DND-41 (cell line): ENCODE measurements around the gene HOXA2.

Experiments
- ATAC-seq: fragments of 200-7000 bp; cut with Tn5 transposase; 3 replicates; pipeline ENCODE4 v1.9.1; 2021; ENCODE audit warnings: low read depth; ENCODE audit not compliant: insufficient read depth
- DNase-seq: peaks from one replicate; pipeline ENCODE4 v3.0.0-alpha.2; 2020
- H2AFZ ChIP-seq: 2 replicates; pipeline ENCODE4 v1.6.0; 2012; ENCODE audit warnings: low read depth, low read length
- H3K27ac ChIP-seq: 2 replicates; pipeline ENCODE4 v1.5.1; 2012; ENCODE audit warnings: low read length, inconsistent platforms
- H3K27me3 ChIP-seq: fragments of 200-600 bp; sonication (generic); 2 replicates; pipeline ENCODE4 v1.6.0; 2012; ENCODE audit warnings: low read length, mild to moderate bottlenecking, inconsistent platforms; ENCODE audit not compliant: insufficient read depth, poor library complexity
- H3K36me3 ChIP-seq: 2 replicates; pipeline ENCODE4 v1.5.1; 2012; ENCODE audit warnings: low read length, inconsistent platforms; ENCODE audit not compliant: insufficient read depth
- H3K4me1 ChIP-seq: 2 replicates; pipeline ENCODE4 v1.5.1; 2012; ENCODE audit warnings: mild to moderate bottlenecking, low read length; ENCODE audit not compliant: insufficient read depth
- H3K4me2 ChIP-seq: 2 replicates; pipeline ENCODE4 v1.6.0; 2012; ENCODE audit warnings: mild to moderate bottlenecking, moderate library complexity, low read length, inconsistent platforms; ENCODE audit not compliant: insufficient read depth
- H3K4me3 ChIP-seq, 2 experiments: fragments of 200-600 bp in 1 of 2; shearing (Covaris generic) in 1 of 2; 2 replicates each; pipeline ENCODE4 v1.5.1; 2012 to 2016; ENCODE audit warnings: inconsistent platforms in 2 of 2, low read length in 2 of 2, mild to moderate bottlenecking in 2 of 2, low read depth in 1 of 2, moderate library complexity in 1 of 2
- H3K79me2 ChIP-seq: 2 replicates; pipeline ENCODE4 v1.6.0; 2012; ENCODE audit warnings: low read length, inconsistent platforms; ENCODE audit not compliant: insufficient read depth
- H3K9ac ChIP-seq: 2 replicates; pipeline ENCODE4 v1.6.0; 2012; ENCODE audit warnings: low read depth, mild to moderate bottlenecking, inconsistent platforms, low read length, moderate library complexity
- H3K9me3 ChIP-seq: 2 replicates; pipeline ENCODE4 v1.5.1; 2012; ENCODE audit warnings: low read length, moderate library complexity, mild to moderate bottlenecking, inconsistent platforms; ENCODE audit not compliant: insufficient read depth, severe bottlenecking
- H4K20me1 ChIP-seq: 2 replicates; pipeline ENCODE4 v1.6.0; 2012; ENCODE audit warnings: low read length; ENCODE audit not compliant: insufficient read depth
- CTCF ChIP-seq: IDR thresholded peaks from 2 replicates; pipeline ENCODE4 v1.5.1; 2012; ENCODE audit warnings: borderline replicate concordance, low read length, moderate library complexity, mild to moderate bottlenecking; ENCODE audit not compliant: poor library complexity, severe bottlenecking; ENCODE audit errors: extremely low read depth
- EZH2 ChIP-seq: IDR thresholded peaks from 3 replicates; pipeline ENCODE4 v1.6.1; 2012; ENCODE audit warnings: borderline replicate concordance, low read depth, mild to moderate bottlenecking, moderate library complexity, low read length, inconsistent platforms; ENCODE audit not compliant: severe bottlenecking

Gene HOXA2

GRCh38 chr7:27106181-27106900 lies 3.9 kb upstream of the HOXA2 start:
- Histone ChIP-seq H3K4me2 (no peak overlapping the region), H4K20me1 (no peaks in the 10 kb centered on the region), H3K9me3 (no peaks in the 10 kb centered on the region), H3K79me2 (no peaks in the 10 kb centered on the region), H3K27ac (no peak overlapping the region), H3K9ac (no peak overlapping the region), H2AFZ (no peak overlapping the region), H3K36me3 (no peaks in the 10 kb centered on the region), H3K4me1 (no peaks in the 10 kb centered on the region), H3K4me3 (no peak overlapping the region), H3K27me3 (no peaks in the 10 kb centered on the region)
- ATAC-seq (no peak), DNase-seq (no peak)
- TF ChIP-seq CTCF = no peak
- no peak for TF ChIP-seq EZH2

GRCh38 chr7:27105301-27106031 lies 3.0 kb upstream of the HOXA2 start:
- H3K36me3 ChIP-seq = no peaks in the 10 kb centered on the region
- H3K9me3 ChIP-seq = no peaks in the 10 kb centered on the region
- H3K27ac ChIP-seq = no peak overlapping the region
- H3K4me2 ChIP-seq = no peak overlapping the region
- DNase-seq (no peak), ATAC-seq (no peak)
- TF ChIP-seq CTCF = no peak
- TF ChIP-seq EZH2 = no peak
- no peak overlapping the region for H3K9ac ChIP-seq
- no peaks in the 10 kb centered on the region for H4K20me1 ChIP-seq
- H3K79me2 ChIP-seq = no peaks in the 10 kb centered on the region
- no peak overlapping the region for H3K4me3 ChIP-seq
- no peaks in the 10 kb centered on the region for H3K27me3 ChIP-seq
- no peaks in the 10 kb centered on the region for H3K4me1 ChIP-seq
- no peak overlapping the region for H2AFZ ChIP-seq

- Histone ChIP-seq H3K79me2 (no peaks in the 10 kb centered on the region), H3K4me1 (no peaks in the 10 kb centered on the region), H3K27ac (no peak overlapping the region), H3K4me2 (no peak overlapping the region), H3K4me3 (no peak overlapping the region), H3K9me3 (no peaks in the 10 kb centered on the region), H3K27me3 (no peaks in the 10 kb centered on the region), H2AFZ (no peak overlapping the region), H3K36me3 (no peaks in the 10 kb centered on the region), H3K9ac (no peak overlapping the region), H4K20me1 (no peaks in the 10 kb centered on the region)
- TF ChIP-seq CTCF = no peak
- DNase-seq = no peak
- ATAC-seq = no peak
Measured at GRCh38 chr7:27104341-27105058, 2.0 kb upstream of the HOXA2 start.
